ENCODE measurements around the gene PLXNA2. TPM values are rescaled to one million over a fixed set of nuclear protein-coding genes. Genes with fewer than 3 reads are reported as not detected.

PLXNA2 gene
- total RNA-seq, 8 experiments from 2014 or later = 14.3 to 50.5 (median 34.1) TPM

GRCh38 chr1:208127792-208128529 lies 116.2 kb downstream of the PLXNA2 start:
- Histone ChIP-seq H3K4me3 (no peak overlapping the region), H3K4me1 (replicated peaks in 1 of 2) (peaks cover 33 to 50% of the 10 kb centered on the region in 2 donors), H3K27ac (peak overlapping the region; percentile 35 to 50)
- in situ Hi-C loops (cut with MboI; ENCODE audit: low pct_unique_long_range_greater_than_20kb in 2 of 9, low sequenced_read_pairs in 9 of 9, unreplicated experiment in 9 of 9) = loop anchor here in 2 of 9 experiments (25.0 kb wide), 1 partner anchor 109 kb away; the partner anchor contains the start of gene PLXNA2 (in 2 of the 2)
- peak in 5 of 8 experiments; percentile 45 to 82 (median 79) for ATAC-seq (replicated peaks in 6 of 8)
- WGBS, 10 experiments = 39 to 100% (median 61%) methylated on average over 1 to 9 of the region's 10 CpGs; no CpG with 5 or more reads in 1 of the 10 experiments

- no peak overlapping the region for H3K4me3 ChIP-seq
- H3K4me1 ChIP-seq (replicated peaks in 1 of 2) = peaks cover 33 to 57% of the 10 kb centered on the region in 2 donors
- H3K27ac ChIP-seq = peak overlapping the region in 1 of 2 donors; percentile 35
- peak in 2 of 8 experiments; percentile 1 to 6 for ATAC-seq (replicated peaks in 6 of 8)
- 33 to 100% (median 80%) methylated on average over 1 to 2 of the region's 2 CpGs; no CpG with 5 or more reads in 2 of the 10 experiments for WGBS, 10 experiments
- in situ Hi-C loops (cut with MboI; ENCODE audit: low pct_unique_long_range_greater_than_20kb in 2 of 9, low sequenced_read_pairs in 9 of 9, unreplicated experiment in 9 of 9) = loop anchor here in 2 of 9 experiments (25.0 kb wide), 1 partner anchor 110 kb away; the partner anchor contains the start of gene PLXNA2 (in 2 of the 2)
Observed at GRCh38 chr1:208127284-208127683, 116.9 kb downstream of the PLXNA2 start.

- in situ Hi-C loops (cut with MboI; ENCODE audit: low pct_unique_long_range_greater_than_20kb in 2 of 9, low sequenced_read_pairs in 9 of 9, unreplicated experiment in 9 of 9) = loop anchor here in 2 of 9 experiments (25.0 kb wide), 1 partner anchor 111 kb away; the partner anchor contains the start of gene PLXNA2 (in 2 of the 2)
- no peak for ATAC-seq (replicated peaks in 6 of 8)
- H3K4me3 ChIP-seq = no peak overlapping the region
- H3K4me1 ChIP-seq (replicated peaks in 1 of 2) = peaks cover 23 to 66% of the 10 kb centered on the region in 2 donors
- no peak overlapping the region for H3K27ac ChIP-seq
- 29 to 100% (median 40%) methylated on average over 1 to 2 of the region's 2 CpGs; no CpG with 5 or more reads in 5 of the 10 experiments for WGBS, 10 experiments
Observed at GRCh38 chr1:208126108-208126507, 118.1 kb downstream of the PLXNA2 start.

- 71 to 100% (median 96%) methylated on average over 1 to 4 of the region's 4 CpGs for WGBS, 10 experiments
- peak in 2 of 8 experiments; percentile 41 to 50 for ATAC-seq (replicated peaks in 6 of 8)
- in situ Hi-C loops (cut with MboI; ENCODE audit: low pct_unique_long_range_greater_than_20kb in 2 of 9, low sequenced_read_pairs in 9 of 9, unreplicated experiment in 9 of 9) = loop anchor here in 1 of 9 experiments (25.0 kb wide), 1 partner anchor 115 kb away; the partner anchor contains the start of gene PLXNA2
- Histone ChIP-seq H3K27ac (no peak overlapping the region), H3K4me3 (no peak overlapping the region), H3K4me1 (replicated peaks in 1 of 2) (peaks cover 33 to 85% of the 10 kb centered on the region in 2 donors)
Observed at GRCh38 chr1:208122612-208123358, 121.4 kb downstream of the PLXNA2 start.

- no peak overlapping the region for H3K27ac ChIP-seq
- ATAC-seq (replicated peaks in 6 of 8) = peak in 4 of 8 experiments; percentile 37 to 67 (median 44)
- no peak overlapping the region for H3K4me3 ChIP-seq
- peaks cover 27 to 76% of the 10 kb centered on the region in 2 donors for H3K4me1 ChIP-seq (replicated peaks in 1 of 2)
- in situ Hi-C loops (cut with MboI; ENCODE audit: low pct_unique_long_range_greater_than_20kb in 2 of 9, low sequenced_read_pairs in 9 of 9, unreplicated experiment in 9 of 9) = loop anchor here in 1 of 9 experiments (25.0 kb wide), 1 partner anchor 115 kb away; the partner anchor contains the start of gene PLXNA2
- 20 to 92% (median 80%) methylated on average over 1 to 3 of the region's 3 CpGs; no CpG with 5 or more reads in 3 of the 10 experiments for WGBS, 10 experiments
Observed at GRCh38 chr1:208121813-208122364, 122.3 kb downstream of the PLXNA2 start.

- in situ Hi-C loops (cut with MboI; ENCODE audit: low pct_unique_long_range_greater_than_20kb in 2 of 9, low sequenced_read_pairs in 9 of 9, unreplicated experiment in 9 of 9) = loop anchor here in 1 of 9 experiments (25.0 kb wide), 1 partner anchor 117 kb away; the partner anchor contains the start of gene PLXNA2
- WGBS, 10 experiments = 40 to 100% (median 79%) methylated on average over 1 to 2 of the region's 2 CpGs; no CpG with 5 or more reads in 3 of the 10 experiments
Observed at GRCh38 chr1:208120431-208120790, 123.8 kb downstream of the PLXNA2 start.

GRCh38 chr1:208118841-208119606 lies 125.2 kb downstream of the PLXNA2 start:
- 80 to 95% (median 92%) methylated on average over 3 to 11 of the region's 12 CpGs for WGBS, 10 experiments
- peaks cover 18 to 53% of the 10 kb centered on the region in 2 donors for H3K4me1 ChIP-seq (replicated peaks in 1 of 2)
- in situ Hi-C loops (cut with MboI; ENCODE audit: low pct_unique_long_range_greater_than_20kb in 2 of 9, low sequenced_read_pairs in 9 of 9, unreplicated experiment in 9 of 9) = loop anchor here in 1 of 9 experiments (25.0 kb wide), 1 partner anchor 118 kb away; the partner anchor contains the start of gene PLXNA2
- no peak overlapping the region for H3K27ac ChIP-seq
- no peak overlapping the region for H3K4me3 ChIP-seq
- ATAC-seq (replicated peaks in 6 of 8) = peak in 2 of 8 experiments; percentile 25 to 45

More at GRCh38 chr1:208120431-208120790, 123.8 kb downstream of the PLXNA2 start:
- Histone ChIP-seq H3K4me3 (no peak overlapping the region), H3K27ac (no peak overlapping the region), H3K4me1 (replicated peaks in 1 of 2) (peaks cover 18 to 61% of the 10 kb centered on the region in 2 donors)
- peak in 1 of 8 experiments; percentile 17 for ATAC-seq (replicated peaks in 6 of 8)

GRCh38 chr1:208118306-208118705 lies 125.9 kb downstream of the PLXNA2 start:
- H3K27ac ChIP-seq = no peak overlapping the region
- 20 to 95% (median 80%) methylated on average over 1 to 5 of the region's 5 CpGs; no CpG with 5 or more reads in 1 of the 10 experiments for WGBS, 10 experiments
- H3K4me3 ChIP-seq = no peak overlapping the region
- in situ Hi-C loops (cut with MboI; ENCODE audit: low pct_unique_long_range_greater_than_20kb in 2 of 9, low sequenced_read_pairs in 9 of 9, unreplicated experiment in 9 of 9) = loop anchor here in 1 of 9 experiments (25.0 kb wide), 1 partner anchor 119 kb away; the partner anchor contains the start of gene PLXNA2
- no peak for ATAC-seq (replicated peaks in 6 of 8)
- H3K4me1 ChIP-seq (replicated peaks in 1 of 2) = peaks cover 18 to 47% of the 10 kb centered on the region in 2 donors

GRCh38 chr1:208117826-208118225 lies 126.4 kb downstream of the PLXNA2 start:
- peak in 2 of 8 experiments; percentile 13 to 22 for ATAC-seq (replicated peaks in 6 of 8)
- in situ Hi-C loops (cut with MboI; ENCODE audit: low pct_unique_long_range_greater_than_20kb in 2 of 9, low sequenced_read_pairs in 9 of 9, unreplicated experiment in 9 of 9) = loop anchor here in 1 of 9 experiments (25.0 kb wide), 1 partner anchor 119 kb away; the partner anchor contains the start of gene PLXNA2
- 35 to 100% (median 91%) methylated on average over 1 to 4 of the region's 4 CpGs; no CpG with 5 or more reads in 3 of the 10 experiments for WGBS, 10 experiments
- Histone ChIP-seq H3K4me3 (no peak overlapping the region), H3K27ac (no peak overlapping the region), H3K4me1 (replicated peaks in 1 of 2) (peaks cover 22 to 46% of the 10 kb centered on the region in 2 donors)

- in situ Hi-C loops (cut with MboI; ENCODE audit: low pct_unique_long_range_greater_than_20kb in 2 of 9, low sequenced_read_pairs in 9 of 9, unreplicated experiment in 9 of 9) = loop anchor here in 1 of 9 experiments (25.0 kb wide), 1 partner anchor 120 kb away; the partner anchor contains the start of gene PLXNA2
- no peak overlapping the region for H3K4me3 ChIP-seq
- no peak overlapping the region for H3K27ac ChIP-seq
- H3K4me1 ChIP-seq (replicated peaks in 1 of 2) = peaks cover 26 to 46% of the 10 kb centered on the region in 2 donors
- peak in 2 of 8 experiments; percentile 67 to 80 for ATAC-seq (replicated peaks in 6 of 8)
- WGBS, 10 experiments = 38 to 82% (median 75%) methylated on average over 1 to 3 of the region's 3 CpGs; no CpG with 5 or more reads in 3 of the 10 experiments
Observed at GRCh38 chr1:208117409-208117808, 126.8 kb downstream of the PLXNA2 start.

GRCh38 chr1:208115924-208116640 lies 128.1 kb downstream of the PLXNA2 start:
- H3K27ac ChIP-seq = no peak overlapping the region
- ATAC-seq (replicated peaks in 6 of 8) = peak in 2 of 8 experiments; percentile 19 to 78
- in situ Hi-C loops (cut with MboI; ENCODE audit: low pct_unique_long_range_greater_than_20kb in 2 of 9, low sequenced_read_pairs in 9 of 9, unreplicated experiment in 9 of 9) = loop anchor here in 1 of 9 experiments (25.0 kb wide), 1 partner anchor 121 kb away; the partner anchor contains the start of gene PLXNA2
- no peak overlapping the region for H3K4me3 ChIP-seq
- WGBS, 10 experiments = 16 to 100% (median 83%) methylated on average over 1 to 7 of the region's 7 CpGs
- H3K4me1 ChIP-seq (replicated peaks in 1 of 2) = peaks cover 39 to 46% of the 10 kb centered on the region in 2 donors

All from motor neuron (in vitro differentiated cells).